UCSD-AML1 (cell line): Measurements from ENCODE around the gene NRXN3.

Source experiments
- DNase-seq: peaks from one replicate; lab custom pipeline; 2025; ENCODE audit not compliant: unreplicated experiment; lab: John Stamatoyannopoulos, UW

The NRXN3 gene

DNA sequence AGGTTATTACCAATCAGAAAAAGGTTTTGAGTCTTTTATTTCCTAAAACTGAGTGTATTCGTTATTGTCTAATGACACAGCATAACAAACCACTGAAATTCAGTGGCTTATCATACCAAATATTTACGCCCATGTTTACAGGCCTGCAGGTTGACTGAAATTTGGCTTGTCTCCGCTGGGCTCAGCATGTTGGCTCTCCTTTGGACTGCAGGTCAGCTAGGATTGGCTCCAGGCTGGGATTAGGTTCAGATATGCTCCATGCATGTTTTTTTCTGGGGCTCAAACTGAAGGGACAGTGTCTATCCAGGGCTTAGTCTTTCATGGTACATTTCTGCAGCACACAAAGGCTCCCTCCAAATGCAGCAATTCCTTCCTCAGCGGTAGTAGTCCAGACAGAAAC is 1471.2 kb downstream of the NRXN3 start:
- DNase-seq = no peak

GRCh38 chr14:79643132-79643531 is 1473.0 kb downstream of the NRXN3 start:
- no peak for DNase-seq

GRCh38 chr14:79645753-79646362 is 1475.7 kb downstream of the NRXN3 start:
- no peak for DNase-seq

DNA sequence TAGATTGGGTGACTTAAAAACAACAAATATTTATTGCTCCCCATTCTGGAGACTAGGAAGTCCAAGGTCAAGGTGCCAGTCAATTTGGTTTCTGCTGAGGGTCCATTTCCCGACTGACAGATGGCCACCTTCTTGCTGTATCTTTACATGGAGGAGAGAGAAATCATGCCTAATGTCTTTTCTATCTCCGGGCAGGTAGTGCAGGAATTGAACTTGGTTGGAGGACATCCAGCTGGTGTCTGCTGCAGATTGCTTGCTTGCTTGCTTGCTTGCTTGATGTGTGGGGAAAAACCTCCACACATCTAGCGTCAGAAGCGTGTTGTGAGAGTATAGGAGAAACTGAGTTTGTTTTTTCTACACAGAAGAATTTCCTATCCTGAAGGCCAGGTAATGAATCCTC is 1479.7 kb downstream of the NRXN3 start:
- no peak for DNase-seq

GRCh38 chr14:79652513-79653307 is 1482.5 kb downstream of the NRXN3 start:
- DNase-seq = no peak

- DNase-seq = no peak
Observed at GRCh38 chr14:79656056-79656455, 1485.9 kb downstream of the NRXN3 start.

DNA sequence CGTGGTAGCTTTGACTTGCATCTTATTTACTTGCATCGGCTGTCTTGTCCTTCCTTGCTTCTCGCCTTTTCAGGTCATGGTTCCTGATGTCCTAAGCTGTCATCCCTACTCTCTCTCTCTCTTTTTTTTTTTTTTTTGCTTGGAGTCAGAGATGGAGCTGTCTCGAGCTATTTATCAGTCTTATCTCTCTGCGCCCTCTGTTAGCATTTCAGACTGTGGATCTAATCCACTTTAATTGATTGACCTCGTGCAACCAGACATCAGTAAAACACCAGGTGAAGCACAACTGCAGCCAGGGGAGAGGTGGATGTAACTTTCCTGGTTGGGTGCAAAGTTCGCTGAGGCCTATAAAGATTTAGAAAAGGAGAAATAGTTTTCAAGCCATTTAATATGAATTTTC is 1486.3 kb downstream of the NRXN3 start:
- no peak for DNase-seq

GRCh38 chr14:79658221-79658620 is 1488.0 kb downstream of the NRXN3 start:
- DNase-seq = no peak

- no peak for DNase-seq
Observed at GRCh38 chr14:79658769-79659168, 1488.6 kb downstream of the NRXN3 start.

DNA sequence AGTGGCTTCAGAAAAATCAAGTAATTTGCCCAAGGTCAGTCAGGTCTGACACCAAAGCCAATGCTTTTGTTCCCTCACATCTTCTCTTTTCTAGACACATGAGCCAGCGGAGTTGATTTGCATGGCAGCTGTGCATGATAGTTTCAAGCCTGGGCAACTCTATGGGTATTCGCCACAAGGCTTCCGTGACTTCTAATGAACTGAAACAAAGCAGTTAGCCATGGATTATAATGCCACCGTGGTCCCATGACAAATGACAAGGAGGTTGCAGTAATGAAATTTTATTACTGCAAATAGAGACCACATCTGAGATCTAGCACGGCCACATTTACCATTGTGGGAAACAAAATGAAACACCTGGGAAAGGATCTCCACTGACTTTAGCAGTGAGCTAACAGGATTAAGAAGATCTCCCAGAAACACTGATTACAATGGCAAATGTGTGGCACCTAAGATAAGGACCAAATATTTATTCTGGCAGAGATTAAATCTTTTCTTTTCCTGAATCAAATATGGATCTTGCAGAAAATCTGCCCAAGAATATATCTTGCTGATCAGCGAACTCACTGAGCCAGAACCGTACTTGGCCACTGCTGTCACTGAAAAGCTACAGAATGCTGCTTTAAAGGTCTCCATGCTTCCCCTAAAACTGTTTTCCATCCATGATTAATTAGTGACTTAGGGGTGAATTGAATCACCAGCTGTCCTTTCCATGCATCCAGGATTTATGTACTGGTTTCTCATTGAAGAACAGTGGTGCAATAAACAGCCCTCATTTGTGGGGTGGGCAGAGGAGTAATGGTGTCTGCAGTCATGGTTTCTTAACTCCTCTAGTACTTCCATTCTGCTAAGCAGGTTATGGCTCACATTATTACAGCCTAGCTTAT is 1490.1 kb downstream of the NRXN3 start:
- DNase-seq = no peak

DNA sequence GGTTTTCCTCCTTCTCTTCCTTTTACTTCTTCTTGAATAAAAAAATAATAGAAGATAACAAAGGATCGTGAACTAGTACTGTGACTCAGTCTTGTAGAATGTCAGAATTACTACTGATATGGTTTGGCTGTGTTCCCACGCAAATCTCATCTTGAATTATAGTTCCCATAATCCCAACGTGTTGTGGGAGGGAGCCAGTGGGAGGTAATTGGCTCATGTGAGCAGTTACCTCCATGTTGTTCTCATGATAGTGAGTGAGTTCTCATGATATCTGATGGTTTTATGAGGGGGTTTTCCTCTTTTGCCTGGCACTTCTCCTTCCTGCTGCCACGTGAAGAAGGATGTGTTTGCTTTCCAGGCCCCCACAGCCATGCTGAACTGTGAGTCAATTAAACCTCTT is 1491.6 kb downstream of the NRXN3 start:
- no peak for DNase-seq

GRCh38 chr14:79663453-79663852 is 1493.3 kb downstream of the NRXN3 start:
- DNase-seq = no peak

GRCh38 chr14:79665556-79665955 is 1495.4 kb downstream of the NRXN3 start:
- DNase-seq = no peak

DNA sequence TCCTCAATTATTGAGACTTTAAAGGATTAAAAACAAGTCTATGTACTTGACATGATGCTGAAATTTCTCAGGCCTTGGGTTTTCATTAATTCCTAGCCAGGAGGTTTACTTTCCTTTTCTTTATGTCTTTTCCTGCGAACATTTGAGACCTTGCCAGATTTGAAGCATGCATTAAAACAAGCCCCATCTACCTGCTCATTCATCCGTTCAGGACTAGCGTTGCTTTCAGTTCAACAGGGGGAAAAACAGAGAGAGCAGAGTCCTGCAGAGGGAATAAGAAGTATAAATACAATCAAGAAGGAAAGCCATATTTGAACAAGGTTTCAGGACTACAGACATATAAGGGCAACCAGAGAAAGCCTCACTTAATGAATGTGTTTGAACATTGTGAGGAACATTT is 1498.8 kb downstream of the NRXN3 start:
- DNase-seq = no peak

DNA sequence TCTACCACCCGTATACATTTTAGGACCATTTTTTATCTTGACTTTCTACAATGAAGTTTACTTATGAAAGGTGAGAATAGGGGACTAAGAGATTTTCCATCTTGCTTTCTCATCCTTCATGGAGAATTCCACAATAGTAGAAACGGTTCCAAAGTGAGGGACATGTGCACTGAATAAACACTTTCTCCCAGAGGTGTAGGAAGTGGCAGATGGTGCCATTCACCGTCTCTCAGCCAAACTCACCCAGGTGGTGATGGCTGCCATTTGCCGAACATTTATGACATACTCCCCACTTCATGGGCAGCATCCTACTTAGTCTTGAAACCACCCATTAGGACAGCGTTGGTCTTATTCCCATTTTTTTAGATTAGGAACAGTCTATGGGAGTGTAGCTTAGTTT is 1500.6 kb downstream of the NRXN3 start:
- no peak for DNase-seq

- DNase-seq = no peak
Observed at GRCh38 chr14:79680087-79680486, 1509.9 kb downstream of the NRXN3 start.

DNA sequence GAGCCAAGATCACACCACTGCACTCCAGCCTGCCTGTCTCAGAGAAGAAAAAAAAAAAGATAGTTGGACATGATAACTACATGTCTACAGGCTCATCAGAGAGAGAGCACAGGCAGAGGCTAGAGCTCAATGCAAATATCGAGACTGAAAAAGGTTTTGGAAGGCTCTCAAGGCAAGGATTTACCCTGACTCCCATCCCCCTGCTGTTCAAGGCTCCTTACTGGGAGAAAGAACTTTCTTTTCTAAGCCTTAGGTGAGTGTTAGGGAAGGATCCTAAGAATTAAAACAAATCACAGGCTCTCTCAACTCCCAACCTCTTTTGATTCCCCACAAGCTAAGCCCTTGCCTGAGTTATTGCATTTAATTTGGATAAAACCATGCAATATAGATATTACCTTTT is 1516.0 kb downstream of the NRXN3 start:
- DNase-seq = no peak

DNA sequence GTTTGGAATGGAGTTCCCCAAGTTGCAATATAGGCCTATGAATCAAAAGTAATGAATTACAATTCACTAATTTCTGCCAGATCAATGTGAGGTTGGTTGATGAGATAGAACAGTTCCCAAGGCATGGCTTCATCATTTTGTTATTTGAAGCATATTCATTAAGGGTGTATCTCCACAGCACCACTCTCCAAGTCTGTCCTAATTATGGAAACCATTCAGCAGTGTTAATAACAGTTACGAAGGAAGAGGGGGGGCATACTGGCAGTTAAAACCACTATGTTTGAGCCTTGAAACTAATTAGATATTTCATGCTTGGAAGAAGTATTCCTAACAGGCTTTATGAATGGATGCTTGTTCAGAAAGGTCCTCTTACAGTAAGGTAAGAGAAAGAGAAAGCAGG is 1520.8 kb downstream of the NRXN3 start:
- no peak for DNase-seq

- no peak for DNase-seq
Observed at GRCh38 chr14:79693935-79694334, 1523.8 kb downstream of the NRXN3 start.

GRCh38 chr14:79695307-79695706 is 1525.1 kb downstream of the NRXN3 start:
- no peak for DNase-seq

DNA sequence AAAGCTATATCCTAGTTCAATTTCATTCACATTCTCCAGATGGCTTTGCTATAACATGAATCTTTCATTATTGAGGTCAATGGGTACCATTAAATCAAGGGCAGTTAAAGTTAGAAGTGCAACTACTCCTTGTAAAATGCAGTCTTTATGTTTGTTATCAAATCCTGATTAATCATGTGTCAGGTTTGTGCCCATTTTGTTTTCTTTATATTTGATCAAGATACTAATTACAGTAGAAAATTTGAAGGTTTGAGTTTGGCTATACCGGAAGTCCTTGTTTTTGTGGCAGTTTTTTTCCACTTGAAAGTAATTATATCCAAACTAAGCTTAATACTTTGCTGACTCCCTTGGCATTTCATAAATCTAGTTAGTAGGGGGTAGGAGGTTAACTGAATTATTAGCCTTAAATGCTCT is 1528.1 kb downstream of the NRXN3 start:
- DNase-seq = no peak

- DNase-seq = no peak
Observed at GRCh38 chr14:79699206-79699605, 1529.0 kb downstream of the NRXN3 start.
